ENCODE measurements around the gene STRIT1. TPM values are rescaled to one million over a fixed set of nuclear protein-coding genes. Genes with fewer than 3 reads are reported as not detected.

The STRIT1 gene
- not detected in 2 replicates for total RNA-seq

DNA sequence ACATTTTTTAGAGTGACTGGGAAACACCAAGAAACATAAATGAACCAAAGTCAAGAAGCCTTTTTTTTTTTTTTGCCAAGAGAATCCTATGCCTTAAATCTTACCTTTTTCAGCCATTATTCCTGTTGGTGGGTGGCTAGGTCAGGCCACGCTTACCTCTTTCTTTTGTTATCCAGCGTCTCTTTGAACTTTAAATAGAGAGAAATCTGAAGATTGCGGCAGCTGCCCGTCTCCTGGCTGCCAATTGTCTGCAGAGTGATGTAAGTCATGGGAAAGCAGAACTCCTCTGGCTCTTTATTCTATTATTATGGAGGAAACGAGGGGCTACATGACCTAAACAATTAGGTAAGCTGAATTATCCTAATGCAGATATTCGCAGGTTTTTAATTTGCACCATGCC lies at the start of gene STRIT1:
STRIT1 (minus strand) TSS at position 168 of the 400 bp plus-strand sequence.
- intact Hi-C loops (cut with micrococcal nuclease): no loop called here

DNA sequence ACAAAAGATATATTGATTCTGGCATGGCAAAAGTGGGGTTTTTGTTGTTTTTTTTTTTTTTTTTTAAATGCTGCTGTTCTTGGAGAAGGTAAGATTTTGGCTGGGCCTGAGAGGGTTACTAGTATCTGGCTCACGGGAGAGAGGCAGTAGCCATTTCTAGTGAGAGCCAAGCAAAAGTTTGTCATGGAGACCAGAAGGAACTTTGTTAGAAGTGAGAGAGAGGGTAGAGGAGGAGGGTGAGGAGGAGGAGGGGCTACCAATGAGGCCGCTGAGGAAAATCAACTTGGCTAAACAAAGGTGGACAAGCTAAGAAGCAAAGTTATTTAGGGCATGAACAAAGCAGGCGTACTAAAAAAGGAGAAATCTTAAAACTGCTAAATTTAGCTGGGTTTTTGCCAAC lies 48.9 kb upstream of the STRIT1 start:
- intact Hi-C loops (cut with micrococcal nuclease): no loop called here

DNA sequence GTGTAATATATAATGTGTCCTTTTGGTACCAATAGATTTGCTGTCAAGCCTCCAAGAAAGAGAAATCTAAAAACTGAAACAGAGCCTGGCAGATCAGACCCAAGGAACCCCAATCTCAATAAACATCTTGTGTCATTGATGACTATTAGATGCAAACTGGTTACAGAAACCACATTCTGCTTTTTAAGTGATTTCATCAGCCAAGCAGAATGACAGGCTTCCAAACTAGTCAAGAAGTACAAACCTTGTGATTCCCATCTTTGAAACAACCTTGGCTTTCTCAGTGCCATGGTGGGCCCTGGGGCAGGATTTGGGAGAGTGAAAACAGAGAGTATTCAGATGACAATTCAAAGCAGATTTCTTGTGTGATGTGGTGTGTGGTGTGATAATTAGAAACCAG lies 45.6 kb upstream of the STRIT1 start:
- intact Hi-C loops (cut with micrococcal nuclease): no loop called here

DNA sequence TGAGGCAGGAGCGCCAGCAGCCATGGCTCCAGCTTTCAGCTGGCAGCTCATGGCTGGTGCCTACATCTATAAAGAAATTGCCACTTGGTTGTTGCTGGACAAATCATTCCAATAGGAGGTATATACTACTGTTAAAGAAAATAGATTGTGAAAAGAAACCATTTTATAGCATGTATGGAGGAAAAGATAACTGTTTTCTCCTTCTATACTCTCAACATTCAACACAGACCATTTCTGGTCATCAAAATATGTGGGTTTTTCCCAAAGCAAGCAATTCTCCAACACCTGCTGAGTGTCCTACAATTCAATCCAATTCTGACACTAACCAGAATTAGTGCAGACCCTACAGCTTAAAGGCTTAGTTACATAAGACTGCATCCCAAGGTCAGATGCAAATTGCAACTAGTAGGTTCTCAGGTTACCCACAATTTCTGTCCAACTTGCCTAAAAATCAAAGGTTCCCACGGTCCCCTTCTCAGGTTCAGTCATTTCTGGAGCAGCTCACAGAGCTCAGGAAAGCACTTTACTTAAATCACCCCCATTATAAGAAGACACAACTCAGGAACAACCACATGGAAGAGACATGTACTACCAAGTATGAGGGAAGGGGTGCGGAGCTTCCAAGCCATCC lies 42.4 kb upstream of the STRIT1 start:
- intact Hi-C loops (cut with micrococcal nuclease): no loop called here

DNA sequence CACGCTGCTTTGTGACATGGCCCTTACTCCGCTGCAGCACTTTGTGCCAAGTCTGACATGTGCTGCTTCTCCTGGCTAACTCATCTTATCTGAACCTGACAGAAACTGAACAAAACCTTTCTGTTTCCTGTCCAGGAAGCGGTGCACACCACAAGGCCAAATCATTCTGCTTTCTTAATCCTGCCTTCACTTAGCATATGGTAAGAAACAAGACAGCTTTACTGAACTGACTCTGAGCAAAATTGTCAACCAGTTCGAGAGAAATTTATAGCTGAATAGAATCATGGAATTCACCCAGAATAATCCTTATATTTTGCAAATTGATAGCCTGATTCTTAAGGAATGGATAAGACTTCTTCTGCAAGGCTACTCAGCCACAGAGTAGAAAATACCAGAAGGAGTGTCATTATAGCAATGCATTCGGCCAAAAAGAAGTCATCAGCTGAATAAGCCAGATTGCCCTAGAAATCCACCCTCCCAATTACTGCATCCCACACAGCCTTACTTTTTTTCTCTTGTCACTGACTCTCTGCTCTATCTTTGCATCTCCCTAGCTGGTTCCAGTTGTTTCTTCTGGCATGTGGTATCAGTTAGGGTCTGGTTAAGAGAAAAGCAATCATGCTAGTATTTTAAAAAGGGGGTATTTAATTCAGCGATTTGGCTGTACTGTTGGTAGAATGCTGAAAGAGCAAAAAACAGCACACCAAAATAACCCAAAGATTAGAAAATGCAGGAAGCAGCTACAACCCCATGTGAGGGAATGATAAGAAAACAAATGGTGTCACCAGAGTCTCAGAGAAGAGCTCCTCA lies 41.6 kb upstream of the STRIT1 start:
- intact Hi-C loops (cut with micrococcal nuclease): no loop called here

DNA sequence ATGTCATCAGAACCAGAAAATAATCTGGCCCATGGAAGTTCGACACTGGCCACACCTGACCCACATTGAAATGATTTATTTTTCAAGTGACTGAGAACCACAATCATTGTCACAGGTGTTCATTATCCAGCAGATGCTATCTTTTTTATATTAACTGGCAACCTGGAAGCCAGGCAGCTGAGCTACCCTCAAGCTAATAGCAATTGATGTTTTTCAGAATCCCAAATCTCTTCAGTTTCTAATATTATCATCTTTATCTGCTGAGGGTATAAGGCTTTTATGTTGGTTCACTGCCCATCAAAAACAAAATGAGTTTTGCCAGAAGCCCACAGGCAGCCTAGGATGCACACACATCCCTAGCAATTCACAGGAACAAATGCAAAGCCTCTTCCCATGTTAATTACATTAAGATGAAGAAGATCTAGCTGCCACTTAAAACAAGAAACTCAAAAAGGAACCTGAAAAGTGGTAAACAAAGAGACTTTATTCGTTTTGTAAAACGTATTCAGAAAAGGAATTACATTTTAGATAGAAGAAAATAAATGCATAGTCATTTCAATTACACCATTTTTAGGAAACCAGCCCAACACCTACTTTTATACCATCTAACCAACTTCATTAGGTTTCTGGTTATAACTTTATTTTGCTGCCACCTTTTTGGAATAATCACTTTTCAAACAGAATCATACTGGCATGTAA lies 40.9 kb upstream of the STRIT1 start:
- intact Hi-C loops (cut with micrococcal nuclease): no loop called here

DNA sequence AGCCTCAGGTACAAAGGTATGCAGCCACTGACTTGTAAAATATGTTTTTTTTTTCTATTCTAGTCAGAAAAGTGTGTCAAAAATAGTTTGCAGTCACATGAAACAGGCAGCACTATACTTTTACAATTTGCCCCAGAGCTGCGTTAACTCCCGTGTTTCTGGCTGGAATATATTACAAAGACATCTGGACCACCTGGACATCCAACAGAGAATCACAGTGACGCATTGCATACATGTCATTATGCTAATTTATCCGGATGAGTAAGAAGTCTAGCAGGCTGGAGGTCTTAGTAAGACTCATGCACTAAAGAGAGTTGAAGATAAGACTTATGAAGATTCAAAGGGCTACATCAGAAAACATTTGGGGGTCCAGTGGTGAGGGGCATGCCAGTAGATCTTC lies 39.2 kb upstream of the STRIT1 start:
- intact Hi-C loops (cut with micrococcal nuclease): no loop called here

DNA sequence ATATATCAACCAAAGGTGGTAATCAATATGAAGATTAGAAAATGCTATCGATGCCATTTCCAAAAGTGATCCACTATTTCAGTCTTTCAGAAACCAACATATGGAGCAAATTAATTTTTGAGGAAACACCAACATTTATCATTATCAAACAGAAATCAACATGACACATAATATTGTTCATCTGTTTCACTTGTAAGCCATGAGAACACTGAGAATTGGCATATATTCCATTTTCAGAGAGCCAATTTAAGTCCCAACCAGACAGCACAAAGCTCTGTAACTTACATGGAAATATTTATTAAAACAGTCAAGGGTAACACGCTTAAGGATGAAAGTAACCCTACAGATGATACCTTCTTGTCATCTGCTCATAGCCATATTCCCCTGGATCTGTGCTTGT lies 37.6 kb upstream of the STRIT1 start:
- intact Hi-C loops (cut with micrococcal nuclease): no loop called here

DNA sequence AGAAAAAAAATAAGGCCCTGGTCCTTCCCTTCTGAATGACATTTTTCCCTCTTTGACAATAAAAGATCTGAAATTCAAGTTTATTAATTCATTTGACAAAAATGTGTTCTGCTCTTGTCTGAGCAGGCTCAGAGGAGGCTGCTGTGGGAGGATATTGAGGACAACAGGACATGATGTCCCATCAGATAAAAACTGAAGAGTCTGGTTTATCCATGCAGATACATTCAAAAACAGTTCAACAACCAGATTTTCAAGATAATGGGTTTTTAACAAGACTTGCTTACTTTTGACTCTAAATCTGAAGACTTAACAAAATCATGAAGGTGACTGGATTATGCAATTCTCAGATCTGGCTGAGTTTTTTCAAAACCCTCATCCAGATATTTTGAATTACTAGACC lies 36.9 kb upstream of the STRIT1 start:
- intact Hi-C loops (cut with micrococcal nuclease): no loop called here

DNA sequence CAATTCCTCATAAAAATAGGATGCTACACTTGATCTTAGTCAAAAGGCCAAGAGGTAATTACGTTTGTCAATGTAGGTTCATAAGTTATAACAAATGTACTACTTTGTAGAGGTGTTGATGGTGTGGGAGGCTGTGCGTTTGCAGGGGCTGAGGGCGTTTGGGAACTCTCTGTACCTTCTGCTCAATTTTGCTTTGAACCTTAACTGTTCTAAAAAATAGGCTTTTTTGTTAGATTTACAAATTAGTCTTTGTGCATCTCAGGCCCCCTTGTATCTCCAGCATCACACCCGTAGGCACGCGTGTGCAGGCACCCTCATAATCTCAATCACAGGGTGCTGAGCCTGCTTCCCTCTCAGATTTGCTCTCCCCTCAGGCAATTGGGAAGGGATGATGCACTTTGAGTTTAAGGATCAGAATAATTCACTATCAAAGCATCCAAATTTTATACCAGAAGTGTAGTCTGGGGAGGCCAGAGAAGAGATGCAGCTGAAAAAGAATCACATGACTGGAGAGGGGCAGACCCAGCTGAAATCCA lies 36.1 kb upstream of the STRIT1 start:
- intact Hi-C loops (cut with micrococcal nuclease): no loop called here

DNA sequence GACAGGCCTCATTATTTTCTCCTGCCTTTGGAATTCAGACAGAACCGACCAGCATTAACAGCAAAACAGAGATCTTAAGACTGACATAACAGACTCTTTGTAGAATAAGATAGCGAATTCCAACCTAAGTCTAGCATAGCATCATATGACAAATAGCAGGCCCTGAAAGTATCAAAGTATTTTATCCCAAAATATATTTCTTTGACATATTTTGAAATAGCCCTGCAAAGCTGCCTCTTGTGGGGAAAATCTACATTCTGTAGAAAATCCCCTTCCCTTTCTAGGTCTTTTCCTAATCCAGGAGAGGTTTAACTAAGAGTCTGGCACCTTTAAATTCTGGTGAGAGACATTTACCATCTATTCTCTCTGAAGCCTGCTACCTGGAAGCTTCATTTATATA lies 34.4 kb upstream of the STRIT1 start:
- intact Hi-C loops (cut with micrococcal nuclease): no loop called here

DNA sequence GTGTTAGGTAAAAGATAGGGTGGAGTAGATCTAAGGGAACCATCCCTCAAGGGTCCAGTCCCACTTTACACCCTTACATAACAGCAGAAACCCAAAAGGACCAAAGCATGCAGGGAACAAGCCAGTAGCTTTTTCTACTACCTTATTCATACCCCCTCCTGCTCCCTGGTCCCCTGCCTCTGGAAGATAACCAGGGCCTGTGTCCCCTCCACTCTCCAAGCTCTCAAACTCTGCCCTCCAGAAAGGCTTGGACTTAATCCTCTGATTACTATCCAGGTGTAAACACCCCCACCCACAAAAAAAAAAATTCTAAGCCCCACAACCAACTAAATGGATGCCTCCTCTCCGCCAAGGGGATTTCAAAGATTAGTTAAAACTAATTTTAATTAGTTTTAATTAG lies 33.9 kb upstream of the STRIT1 start:
- intact Hi-C loops (cut with micrococcal nuclease): no loop called here

DNA sequence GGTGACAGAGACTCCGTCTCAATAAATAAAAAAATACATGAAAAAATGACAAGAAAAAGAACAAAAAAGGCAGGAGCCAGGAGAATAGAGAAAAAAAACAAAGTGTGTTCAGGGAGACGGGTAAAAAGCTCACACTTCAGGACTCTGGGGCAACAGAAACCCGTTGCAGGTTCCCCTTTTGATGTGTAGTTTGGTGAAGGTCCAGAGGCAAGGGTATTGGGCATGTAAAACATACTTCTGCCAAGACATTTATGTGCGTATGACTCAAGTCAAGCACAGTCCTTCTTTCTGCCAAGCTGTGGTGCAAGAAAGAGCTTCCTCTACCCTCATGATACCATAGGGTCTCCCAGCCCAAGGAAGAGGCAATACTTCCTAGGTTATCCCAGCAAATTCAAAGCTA lies 33.4 kb upstream of the STRIT1 start:
- intact Hi-C loops (cut with micrococcal nuclease): no loop called here

DNA sequence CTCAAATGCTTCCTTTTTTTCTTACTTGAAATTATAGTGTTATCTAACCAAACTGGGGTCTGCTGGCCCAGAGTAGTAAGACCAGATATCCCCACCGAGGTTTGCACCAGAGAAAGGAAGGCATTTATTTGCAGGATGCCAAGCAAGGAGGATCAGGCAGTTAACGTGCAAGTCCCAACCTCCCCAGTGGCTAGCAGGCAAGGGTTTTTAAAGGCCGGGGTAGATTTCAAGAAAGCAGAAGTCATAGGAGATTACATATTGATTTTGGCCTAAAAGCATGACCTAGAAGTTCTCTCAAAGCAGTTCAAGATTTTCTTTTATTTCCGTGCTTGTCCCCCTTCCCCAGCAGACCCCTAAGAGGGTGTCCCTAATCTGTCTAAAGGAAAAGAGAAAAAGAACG lies 32.8 kb upstream of the STRIT1 start:
- intact Hi-C loops (cut with micrococcal nuclease): no loop called here

DNA sequence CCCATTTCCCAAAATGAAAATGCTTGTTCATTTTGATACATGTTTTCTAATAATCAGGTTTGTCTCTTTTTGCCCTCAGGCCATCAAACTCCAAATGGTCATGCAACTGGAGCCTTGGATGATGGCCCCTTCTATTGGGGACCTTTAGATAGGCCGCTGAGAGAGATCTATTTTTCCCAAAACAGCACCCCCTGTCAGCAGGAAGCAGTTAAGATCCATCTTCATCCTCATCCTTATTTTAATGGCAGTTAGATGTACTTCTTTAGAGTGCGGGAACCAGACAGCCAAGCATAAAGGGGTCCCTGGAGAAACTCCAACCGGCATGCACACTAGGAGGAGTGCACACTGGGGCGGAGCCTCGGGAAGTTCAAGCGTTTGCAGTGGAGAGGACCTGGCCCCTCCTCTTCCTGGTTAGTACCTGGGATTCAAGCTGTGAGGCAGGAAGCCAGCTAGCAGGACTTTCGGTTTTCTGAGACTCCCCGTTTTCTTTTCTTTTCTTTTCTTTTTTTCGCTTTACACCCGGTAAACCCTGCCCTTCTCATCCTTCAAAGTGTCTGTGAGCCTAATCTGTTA lies 31.9 kb upstream of the STRIT1 start:
- intact Hi-C loops (cut with micrococcal nuclease): no loop called here

DNA sequence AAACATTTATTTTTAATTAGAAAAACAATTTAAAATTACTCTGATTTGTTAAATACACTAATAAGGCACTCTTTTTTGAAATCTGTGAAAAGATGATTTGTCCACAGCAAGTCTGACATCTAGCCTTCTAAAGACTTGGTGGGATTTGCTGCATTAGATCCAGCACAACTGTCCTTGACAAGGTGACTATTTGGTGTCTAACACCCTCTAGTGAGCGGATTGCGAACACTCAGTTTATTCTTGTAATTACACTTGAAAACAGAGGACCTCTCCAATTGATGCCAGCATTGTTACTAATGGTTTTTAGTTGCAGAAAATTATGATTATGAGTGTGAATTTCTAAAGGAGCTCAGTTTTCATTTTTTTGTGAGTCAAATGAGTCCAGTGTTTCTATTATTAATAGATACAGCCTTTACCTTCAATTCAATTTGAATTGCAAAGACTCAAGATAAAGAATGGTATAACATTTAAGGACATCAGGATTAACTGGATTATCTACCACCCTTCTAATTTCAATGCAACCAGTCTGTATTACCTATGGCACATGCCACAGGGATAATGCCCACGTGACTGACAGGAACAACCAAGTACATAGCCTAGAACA lies 29.7 kb upstream of the STRIT1 start:
- intact Hi-C loops (cut with micrococcal nuclease): loop anchor here (1.0 to 5.0 kb wide), 2 partner anchors 566 to 988 kb away; no protein-coding TSS in a partner anchor

DNA sequence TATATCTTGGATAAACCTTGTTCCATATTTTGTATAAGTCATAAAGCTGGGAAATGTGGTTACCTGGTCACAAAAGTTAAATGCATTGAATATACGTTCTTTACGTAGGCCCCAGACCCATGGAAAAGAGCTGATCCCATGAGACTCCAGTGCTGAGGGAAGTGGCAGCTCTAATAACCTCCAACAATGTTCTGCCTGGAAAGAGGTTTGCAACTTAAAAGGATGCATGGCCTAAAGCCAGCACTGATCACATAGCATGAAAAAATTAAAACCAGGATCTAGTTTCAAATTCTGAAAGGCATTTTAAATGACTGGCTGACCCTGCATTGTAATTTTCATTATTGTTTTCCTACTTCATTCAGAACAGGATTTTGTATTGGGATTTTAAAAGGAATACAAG lies 27.9 kb upstream of the STRIT1 start:
- intact Hi-C loops (cut with micrococcal nuclease): loop anchor here (5.0 kb wide), 1 partner anchor 564 kb away; no protein-coding TSS in a partner anchor

DNA sequence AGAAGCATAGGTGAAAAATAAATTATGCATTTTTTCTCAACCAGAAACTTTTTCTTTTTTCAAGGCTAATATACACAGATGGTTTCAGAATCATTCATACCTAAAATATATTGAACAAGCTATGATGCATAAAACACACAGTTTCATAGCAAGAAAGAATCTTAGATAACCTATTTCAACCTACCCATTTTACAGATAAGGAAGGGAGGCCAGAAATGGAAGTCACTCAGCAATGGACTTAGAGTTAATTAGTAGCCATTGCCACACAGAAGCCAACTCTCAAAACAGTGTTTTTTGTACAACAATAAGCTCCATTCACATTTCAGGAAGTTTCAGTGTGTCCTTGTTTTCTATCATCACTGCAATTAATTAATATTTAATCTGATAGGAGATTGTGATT lies 27.5 kb upstream of the STRIT1 start:
- intact Hi-C loops (cut with micrococcal nuclease): loop anchor here (5.0 kb wide), 1 partner anchor 564 kb away; no protein-coding TSS in a partner anchor

DNA sequence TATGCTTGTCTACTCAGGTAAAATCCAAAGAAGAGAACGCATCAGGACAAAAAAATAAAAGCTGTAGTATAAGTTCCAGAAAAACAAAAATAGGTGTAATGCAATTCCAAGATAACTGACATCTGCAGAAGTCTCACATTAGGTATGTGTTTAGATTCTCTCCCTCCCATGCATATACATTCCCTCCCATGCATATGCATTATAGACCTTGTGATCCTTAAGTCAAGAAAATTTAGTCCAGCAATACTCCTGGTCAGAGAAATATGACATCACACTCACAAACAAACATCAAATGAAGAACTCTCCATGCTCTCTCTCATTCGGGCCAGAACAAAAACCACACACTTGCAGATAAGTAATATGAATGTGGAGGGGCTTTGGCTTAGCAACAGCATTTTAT lies 25.3 kb upstream of the STRIT1 start:
- intact Hi-C loops (cut with micrococcal nuclease): no loop called here

DNA sequence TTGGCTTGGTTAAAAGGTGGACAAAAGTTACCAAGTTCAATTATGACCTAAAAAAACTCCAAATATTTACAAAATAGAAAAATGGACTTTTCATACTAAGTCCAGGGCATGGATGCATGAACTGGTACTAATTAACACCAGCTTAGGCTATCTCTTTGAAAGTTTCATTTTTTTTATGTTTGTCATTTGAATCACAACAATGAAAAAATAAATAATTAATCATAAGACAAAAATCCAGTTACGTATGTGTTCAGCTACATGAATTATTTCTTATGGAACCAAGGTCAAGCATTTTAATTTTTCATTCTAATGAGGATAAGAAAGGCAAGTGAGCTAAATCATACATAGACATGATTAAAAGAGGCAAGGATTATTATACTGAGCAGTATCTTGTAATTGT lies 23.7 kb upstream of the STRIT1 start:
- intact Hi-C loops (cut with micrococcal nuclease): no loop called here

DNA sequence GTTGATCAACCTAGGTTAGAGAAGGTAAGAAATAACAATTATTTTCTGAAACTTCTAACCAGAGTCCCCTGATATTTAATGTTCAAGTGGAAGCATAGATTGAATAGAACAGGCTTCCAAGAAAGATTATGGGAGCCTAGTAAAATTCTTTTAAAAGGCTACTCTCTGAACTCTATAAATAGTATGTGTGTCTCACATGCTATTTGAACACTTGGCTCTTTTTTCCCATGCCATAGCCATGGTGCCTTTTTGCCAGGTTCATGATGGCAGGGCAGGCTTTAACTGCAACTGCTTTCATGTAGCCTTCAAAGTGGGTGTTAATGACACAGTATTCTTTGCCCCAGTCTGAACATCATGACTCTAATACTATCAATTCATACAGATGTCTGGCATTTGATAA lies 22.9 kb upstream of the STRIT1 start:
- intact Hi-C loops (cut with micrococcal nuclease): no loop called here
